Measurements from ENCODE around the gene CCDC141.

Gene CCDC141

DNA sequence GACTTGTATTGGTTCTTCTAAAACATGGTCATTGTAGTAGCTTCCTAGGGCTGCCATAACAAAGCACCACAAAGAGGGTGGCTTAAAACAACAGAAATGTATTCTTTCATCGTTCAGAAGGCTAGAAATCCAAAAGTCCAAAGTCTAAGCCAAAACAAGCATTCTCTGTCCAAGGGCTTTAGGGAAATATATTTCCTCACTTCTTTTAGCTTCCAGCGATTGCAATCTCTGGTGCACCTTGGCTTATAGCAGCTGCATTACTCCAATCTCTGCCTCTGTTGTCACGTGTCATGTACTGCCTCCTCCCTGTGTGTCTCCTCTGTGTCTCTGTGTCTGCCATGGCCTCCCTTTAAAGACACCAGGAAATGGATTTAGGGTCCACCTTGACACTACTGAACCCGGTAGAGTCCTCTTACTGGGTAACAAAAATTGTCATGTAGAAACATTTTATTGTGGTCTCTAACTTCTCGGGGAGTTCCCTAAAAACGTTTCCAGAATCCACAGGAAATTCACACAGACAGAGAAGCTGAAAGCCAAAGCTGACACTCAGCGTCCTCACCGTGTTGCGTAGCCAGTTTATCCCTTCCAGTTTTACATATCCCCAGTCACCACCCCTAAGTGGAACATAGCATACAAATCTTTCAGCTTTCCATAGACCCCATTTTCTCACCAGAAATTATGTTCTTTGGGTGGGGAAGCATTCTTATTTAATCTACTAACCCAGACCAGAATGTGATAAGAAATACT is 222.0 kb downstream of the CCDC141 start:
- no peak for DNase-seq (ENCODE audit: low spot score)

DNA sequence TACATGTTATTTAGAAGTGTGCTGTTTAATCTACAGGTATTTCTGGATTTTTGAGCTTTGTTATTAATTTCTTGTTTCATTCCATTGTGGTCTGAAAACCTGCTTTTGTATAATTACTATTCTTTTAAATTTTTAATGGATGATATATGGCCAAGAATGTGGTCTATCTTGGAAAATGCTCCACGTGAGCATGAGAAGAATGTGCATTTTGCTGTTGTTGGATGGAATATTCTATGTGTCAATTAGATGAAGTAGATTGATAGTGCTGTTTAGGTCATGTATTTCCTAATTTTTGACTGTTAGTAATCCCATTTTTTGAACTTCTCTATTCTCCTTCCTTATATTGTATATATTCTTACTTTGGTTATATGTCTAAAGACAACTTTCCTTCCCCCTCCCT is 222.8 kb downstream of the CCDC141 start:
- DNase-seq (ENCODE audit: low spot score) = no peak

- DNase-seq (ENCODE audit: low spot score) = no peak
These were observed 224.8 kb downstream of the CCDC141 start for GRCh38 chr2:178825183-178825582.

DNA sequence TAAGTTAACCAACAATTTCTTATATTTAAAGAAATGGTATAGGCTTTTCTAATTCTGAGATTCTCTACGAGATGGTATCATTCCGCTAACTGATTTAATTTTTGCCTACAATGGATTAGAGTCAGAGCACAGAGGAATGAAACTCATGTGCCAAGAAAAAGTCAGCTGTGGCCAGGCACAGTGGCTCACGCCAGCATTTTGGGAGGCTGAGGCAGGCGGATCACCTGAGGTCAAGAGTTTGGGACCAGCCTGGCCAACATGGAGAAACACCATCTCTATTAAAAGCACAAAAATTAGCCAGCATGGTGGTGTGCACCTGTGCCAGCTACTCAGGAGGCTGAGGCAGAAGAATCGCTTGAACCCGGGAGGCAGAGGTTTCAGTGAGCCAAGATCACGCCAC is 225.8 kb downstream of the CCDC141 start:
- no peak for DNase-seq (ENCODE audit: low spot score)

GRCh38 chr2:178819992-178820391 is 229.9 kb downstream of the CCDC141 start:
- no peak for DNase-seq (ENCODE audit: low spot score)

- DNase-seq (ENCODE audit: low spot score) = no peak
These were observed 230.6 kb downstream of the CCDC141 start for GRCh38 chr2:178819147-178819875.

DNA sequence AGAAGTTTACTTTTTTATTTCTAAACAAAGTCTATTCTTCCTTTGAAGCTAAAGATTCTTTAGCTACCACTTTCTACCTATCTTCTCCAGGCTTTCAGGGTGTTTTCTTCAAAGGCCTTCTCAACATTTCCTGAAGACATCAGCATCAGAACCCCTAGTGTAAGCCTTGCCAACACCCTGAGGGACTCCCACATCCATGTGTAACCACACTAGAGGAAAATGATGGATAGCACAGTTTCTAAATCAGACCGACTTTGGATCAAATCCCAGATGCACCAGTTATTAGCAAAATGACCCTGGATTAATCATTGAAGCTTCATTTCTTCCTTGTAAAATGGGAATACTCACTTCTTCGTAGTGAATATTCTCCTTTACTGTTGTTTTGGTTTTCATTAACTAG is 238.0 kb downstream of the CCDC141 start:
- DNase-seq (ENCODE audit: low spot score) = no peak

DNA sequence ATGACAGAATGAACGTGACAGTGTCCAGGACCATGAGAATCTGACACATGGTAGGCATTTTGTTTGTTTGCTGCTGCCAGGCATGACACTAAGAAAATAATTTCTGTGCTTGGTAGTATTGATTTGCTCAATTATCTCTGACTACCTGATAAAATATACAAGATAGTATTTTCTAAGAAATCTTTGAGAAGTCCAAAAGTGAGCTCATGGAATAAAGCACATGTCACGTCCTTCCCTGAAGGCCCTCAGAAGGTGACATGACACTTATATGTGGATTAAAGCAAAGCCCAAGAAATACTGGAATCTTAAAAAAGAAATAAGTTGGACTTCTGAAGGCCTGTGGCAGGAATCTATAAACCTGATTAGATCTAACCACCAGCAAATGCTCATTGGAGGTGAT is 238.9 kb downstream of the CCDC141 start:
- no peak for DNase-seq (ENCODE audit: low spot score)

DNA sequence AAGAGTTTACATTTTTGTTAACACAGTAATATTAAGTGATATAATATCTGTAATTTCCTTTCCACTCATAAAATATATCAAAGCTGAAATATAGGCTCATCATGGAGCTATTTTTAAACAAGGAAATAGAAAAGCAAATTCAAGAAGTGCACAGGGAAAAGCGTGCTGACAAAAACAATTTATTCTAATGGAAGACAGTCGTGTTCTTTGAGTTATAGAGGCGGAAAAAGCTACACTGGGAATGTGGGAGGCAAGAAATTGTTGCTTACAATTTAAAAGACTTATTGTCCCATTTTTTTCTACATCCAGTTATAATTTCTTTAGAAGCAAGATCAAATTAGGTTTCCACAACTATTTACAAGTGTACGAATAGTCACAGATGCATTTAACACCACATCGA is 239.5 kb downstream of the CCDC141 start:
- DNase-seq (ENCODE audit: low spot score) = no peak

GRCh38 chr2:178807227-178808008 is 242.5 kb downstream of the CCDC141 start, which contains the start of gene TTN:
Gene TTN, minus strand, starts transcription at chr2:178807423. Its CDS starts 2,781 bp downstream, at chr2:178804642.
- DNase-seq (ENCODE audit: low spot score) = no peak

GRCh38 chr2:178806543-178806942 is 243.4 kb downstream of the CCDC141 start:
- DNase-seq (ENCODE audit: low spot score) = no peak

DNA sequence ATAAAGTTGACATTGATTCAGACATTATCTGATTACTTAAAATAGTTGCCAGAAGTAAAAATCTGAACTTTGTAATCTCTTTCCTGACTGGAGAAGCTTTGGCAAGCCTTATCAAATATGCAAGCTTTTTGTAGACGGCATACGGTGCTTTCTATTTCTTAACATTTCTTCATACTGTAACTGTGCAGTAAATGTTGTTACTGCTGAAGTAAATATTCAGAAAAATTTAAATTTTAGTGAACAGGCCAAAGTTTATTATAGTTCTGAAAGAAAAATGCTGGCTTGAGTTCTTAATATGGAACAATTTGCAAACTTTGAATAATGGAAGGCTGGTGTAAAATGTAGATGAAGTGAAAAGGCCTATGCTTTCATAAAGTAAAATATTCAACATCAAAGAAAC is 244.5 kb downstream of the CCDC141 start:
- DNase-seq (ENCODE audit: low spot score) = no peak

DNA sequence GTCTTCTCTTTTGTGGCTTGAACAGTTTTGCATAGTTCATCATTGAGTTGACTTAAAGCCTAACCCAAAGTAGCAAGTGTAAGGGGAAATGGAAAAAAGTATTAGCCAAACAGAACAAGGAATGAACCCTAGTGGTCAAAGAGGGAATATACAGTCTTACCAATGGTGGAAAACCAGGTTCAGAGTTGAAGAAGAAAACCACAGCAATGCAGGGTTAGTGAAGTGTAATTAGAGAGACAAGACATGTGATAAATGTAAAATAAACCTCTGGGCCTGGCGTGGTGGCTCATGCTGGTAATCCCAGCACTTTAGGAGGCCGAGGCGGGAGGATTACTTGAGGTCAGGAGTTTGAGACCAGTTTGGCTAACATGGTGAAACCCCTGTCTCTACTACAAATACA is 245.1 kb downstream of the CCDC141 start:
- DNase-seq (ENCODE audit: low spot score) = no peak

GRCh38 chr2:178800510-178800909 is 249.4 kb downstream of the CCDC141 start:
- no peak for DNase-seq (ENCODE audit: low spot score)

GRCh38 chr2:178799305-178799704 is 250.6 kb downstream of the CCDC141 start:
- DNase-seq (ENCODE audit: low spot score) = no peak

DNA sequence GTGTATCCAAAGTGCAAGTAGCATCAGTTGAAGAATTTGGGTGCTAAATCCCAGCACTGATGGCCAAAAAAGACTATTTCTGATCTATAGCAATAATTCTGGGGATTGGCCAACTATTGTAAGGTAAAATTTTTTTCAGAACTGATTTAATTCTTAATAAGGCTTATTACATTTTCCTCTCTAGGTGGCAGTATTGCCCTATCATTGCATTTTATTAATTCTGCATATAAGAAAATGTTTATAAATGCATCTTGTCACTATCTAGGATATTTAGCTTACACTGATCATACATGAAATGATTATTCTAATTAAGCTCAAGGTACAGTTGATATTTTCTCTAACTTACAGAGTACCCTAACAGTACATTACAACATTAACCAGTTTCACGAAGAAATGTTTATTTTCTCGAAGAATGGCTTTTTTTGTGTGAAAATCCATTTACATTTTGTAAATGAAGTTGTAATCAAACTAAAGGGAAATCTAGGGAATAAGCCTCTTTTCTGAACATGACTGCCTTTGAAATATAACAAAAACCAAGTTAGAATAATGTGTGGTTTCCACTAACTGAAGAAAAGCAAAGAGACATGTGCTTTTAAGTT is 253.8 kb downstream of the CCDC141 start:
- no peak for DNase-seq (ENCODE audit: low spot score)

DNA sequence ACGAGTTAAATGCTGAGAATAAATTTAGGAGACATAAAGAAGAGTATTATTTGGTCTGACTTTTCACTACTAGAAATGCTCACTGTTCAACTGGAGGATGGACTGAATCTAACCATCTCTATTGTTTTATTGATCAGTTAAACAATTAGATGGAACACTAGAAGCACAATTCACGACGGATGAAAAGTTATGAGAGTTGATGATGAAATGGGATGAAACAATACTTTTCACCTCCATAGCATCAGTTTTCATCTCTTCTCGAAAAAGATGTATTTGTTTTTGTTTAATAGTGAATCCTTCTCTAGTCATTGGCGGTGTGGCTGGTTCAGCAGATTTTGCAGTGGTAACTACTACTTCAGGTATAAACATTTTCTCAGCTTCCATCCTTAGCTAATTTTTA is 262.0 kb downstream of the CCDC141 start:
- DNase-seq (ENCODE audit: low spot score) = no peak

GRCh38 chr2:178787155-178787554 is 262.8 kb downstream of the CCDC141 start:
- no peak for DNase-seq (ENCODE audit: low spot score)

- no peak for DNase-seq (ENCODE audit: low spot score)
These were observed 266.0 kb downstream of the CCDC141 start for GRCh38 chr2:178783889-178784288.

GRCh38 chr2:178782236-178782635 is 267.7 kb downstream of the CCDC141 start:
- DNase-seq (ENCODE audit: low spot score) = no peak

Data from left forelimb (tissue), 1 donor.